Measurements from ENCODE around the gene USP3.

Gene USP3

GRCh38 chr15:63495780-63496488 lies 8.5 kb upstream of the USP3 start:
- no peak for DNase-seq (ENCODE audit: low read depth in 4 of 4, low spot score in 1 of 4)

DNA sequence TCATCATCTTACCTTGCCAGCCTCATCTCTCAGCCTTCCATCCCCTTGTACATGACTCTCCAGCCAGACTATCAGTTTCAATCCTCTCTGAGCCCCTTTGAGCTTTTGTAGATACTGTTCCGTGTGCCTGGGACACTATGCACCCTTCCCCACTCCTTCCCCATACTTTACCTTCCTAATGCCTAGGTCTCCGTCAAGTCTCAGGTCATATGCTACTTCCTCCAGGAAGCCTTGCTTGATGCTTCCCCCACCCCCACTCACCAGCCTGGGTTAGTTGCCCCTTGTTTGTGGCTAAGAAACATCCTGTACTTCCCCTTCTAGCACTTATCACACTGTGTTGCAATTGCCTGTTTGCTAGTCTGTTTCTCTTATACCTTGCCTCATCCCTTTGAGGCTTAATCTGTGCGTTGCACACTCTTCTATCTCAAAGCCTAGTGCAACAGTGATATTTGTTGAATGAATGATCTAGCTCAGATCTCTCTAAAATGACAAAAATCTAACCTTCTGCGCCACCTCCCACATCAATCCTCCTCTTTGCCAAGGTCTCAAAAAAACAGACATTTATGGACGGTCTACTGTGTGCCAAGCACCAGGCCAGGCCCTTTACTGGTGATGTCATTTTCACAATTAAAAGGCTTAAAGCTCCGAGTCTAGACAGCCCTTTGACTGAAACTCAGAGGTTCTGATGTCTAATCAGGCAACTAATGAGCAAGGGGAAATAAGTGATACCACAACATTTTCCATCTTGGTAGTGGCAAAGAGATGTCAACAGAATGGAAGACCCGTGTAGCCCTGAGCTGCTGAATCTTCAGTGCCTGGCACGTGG lies 6.5 kb upstream of the USP3 start:
- no peak for DNase-seq (ENCODE audit: low read depth in 4 of 4, low spot score in 1 of 4)

- DNase-seq (ENCODE audit: low read depth in 4 of 4, low spot score in 1 of 4), result no peak
These were observed 5.2 kb upstream of the USP3 start for GRCh38 chr15:63499175-63499549.

DNA sequence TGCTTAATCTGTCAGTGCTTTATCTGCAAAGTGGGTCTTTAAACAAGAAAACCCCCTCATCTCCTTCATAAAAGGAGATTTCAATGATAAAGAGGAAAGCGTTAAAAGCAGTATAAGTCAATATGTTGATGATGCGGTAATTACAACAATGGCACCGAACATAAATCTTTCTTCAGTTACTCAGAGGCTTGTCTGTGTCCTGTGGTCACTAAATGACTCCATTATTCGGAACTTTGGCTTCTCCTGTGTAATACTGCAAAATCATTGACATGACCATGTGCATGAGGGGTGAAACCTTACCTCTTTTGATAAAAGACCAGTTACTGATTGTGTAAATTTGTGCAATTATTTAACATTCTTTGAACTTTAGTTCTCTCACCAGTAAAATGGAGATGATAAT lies 4.8 kb upstream of the USP3 start:
- no peak for DNase-seq (ENCODE audit: low read depth in 4 of 4, low spot score in 1 of 4)

DNA sequence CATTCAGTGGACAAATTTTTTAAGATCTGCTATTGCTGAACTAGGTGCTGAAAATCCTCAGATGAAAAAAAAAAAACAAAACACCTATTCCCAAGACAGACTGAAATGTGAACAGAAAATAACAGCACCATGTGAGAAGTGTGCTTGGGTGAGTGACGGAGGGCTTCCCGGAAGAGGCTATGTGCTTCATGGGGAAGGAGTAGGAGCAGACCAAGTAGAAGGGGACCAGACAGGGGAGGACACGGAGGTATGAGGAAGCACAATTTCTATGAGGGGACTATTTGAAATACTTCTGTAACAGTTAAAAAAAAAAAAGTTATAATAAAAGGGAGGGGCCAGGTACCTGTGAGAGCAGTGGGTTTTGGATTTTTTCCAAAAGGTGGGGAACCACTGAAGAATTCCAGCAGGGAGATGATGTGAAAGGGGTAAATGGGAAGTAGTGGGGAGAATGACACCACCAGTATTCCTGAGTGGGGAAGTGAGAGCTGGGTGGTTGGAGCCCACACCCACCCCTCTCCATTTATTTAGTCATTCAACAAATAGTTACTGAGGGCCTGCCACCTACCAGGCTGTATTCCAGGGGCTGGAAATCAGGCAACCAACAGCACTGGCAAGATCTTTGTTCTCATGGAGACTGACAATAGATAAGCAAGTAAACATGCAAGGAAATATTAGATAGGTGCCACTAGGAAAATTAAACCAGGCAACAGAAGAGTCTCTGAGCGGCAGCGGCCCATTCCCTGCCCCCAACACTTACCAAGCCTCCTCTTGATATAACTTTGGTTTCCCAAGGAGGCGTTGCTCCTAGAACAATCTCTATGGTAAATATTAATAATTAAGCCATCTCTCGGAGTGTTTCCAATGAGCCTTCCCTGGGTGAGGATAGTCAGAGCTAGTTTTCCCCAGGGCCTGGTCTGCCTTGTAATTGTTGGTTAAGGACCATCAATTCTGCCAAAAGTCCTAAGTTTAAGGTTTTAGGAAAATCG lies 3.8 kb upstream of the USP3 start:
- DNase-seq (ENCODE audit: low read depth in 4 of 4, low spot score in 1 of 4), result no peak

DNA sequence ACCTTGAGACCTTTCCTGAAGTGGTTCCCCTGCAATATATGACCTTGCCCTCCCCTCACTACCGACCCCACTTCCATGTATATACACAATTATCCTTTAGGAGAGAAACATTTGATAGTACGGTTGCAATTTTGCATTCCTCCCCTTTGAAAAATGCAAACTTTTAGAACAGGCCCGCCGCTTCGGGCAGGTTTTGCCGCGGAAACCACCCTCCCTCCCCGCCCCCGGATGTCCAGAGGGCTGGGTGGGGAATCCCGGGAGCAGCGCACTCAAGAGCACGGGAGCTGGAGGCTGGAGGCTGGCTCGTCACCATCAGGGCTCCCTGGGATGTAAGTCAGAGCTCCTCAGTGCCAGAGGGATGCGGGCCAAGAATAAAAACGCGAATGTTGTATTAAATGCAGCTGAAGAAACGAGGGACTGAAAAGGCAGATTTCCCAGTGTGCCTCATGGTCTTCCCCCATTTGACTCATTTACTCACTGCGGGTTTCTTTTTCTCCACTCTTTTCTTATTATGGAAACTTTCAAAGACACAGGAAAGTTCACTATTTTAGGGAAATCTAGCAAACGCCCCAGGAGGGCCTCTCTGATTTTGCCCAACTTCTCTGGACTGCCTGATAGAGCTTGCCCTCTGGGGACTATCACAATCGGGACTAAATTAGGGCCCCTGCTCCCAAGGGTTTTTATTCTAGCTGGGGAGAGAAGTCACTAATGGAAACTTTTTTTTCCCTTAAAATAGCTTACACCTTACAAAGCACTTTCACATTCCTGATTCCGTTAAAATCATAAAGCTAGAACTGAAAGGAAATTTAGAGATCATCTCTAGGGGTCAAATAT lies 2.9 kb upstream of the USP3 start:
- no peak for DNase-seq (ENCODE audit: low read depth in 4 of 4, low spot score in 1 of 4)

GRCh38 chr15:63502137-63502766 lies 2.1 kb upstream of the USP3 start:
- DNase-seq (ENCODE audit: low read depth in 4 of 4, low spot score in 1 of 4), result no peak

- peak in 2 of 4 experiments; percentile 32 to 72 for DNase-seq (ENCODE audit: low read depth in 4 of 4, low spot score in 1 of 4)
These were observed 1.3 kb upstream of the USP3 start for GRCh38 chr15:63502843-63503738.

DNA sequence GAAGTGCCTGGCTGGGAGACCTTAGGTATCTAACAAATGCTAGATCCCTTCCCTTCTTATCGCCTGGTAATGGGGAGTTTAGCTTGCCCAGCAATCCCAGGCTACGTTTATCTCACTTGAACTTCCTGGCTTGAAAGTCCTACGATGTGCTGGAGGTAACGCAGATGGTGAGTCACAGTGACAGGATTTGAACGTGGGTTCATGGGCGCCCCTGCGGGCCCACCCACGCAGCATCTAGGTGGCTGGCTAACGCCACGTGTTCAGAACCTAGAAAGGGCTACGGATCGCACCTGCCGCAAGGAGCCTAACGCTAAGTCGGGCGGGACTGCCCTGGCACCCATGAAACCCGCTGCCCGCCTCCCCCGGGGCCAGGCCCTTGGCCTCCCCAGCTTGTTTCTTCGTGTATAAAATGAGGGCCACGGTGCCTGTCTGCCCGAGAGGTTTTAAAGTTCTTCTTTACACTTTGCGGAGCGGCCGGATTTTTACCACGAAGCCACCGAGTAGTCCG lies 600 bp upstream of the USP3 start:
- DNase-seq (ENCODE audit: low read depth in 4 of 4, low spot score in 1 of 4), result peak in 3 of 4 experiments; percentile 62 to 84 (median 78)

GRCh38 chr15:63504979-63505841 lies 817 bp downstream of the USP3 start:
- DNase-seq (ENCODE audit: low read depth in 4 of 4, low spot score in 1 of 4), result peak in 2 of 4 experiments; percentile 28 to 30

GRCh38 chr15:63505842-63506222 lies 1.4 kb downstream of the USP3 start:
- no peak for DNase-seq (ENCODE audit: low read depth in 4 of 4, low spot score in 1 of 4)

- DNase-seq (ENCODE audit: low read depth in 4 of 4, low spot score in 1 of 4), result no peak
These were observed 2.2 kb downstream of the USP3 start for GRCh38 chr15:63506537-63507035.

- no peak for DNase-seq (ENCODE audit: low read depth in 4 of 4, low spot score in 1 of 4)
These were observed 3.8 kb downstream of the USP3 start for GRCh38 chr15:63507878-63508818.

DNA sequence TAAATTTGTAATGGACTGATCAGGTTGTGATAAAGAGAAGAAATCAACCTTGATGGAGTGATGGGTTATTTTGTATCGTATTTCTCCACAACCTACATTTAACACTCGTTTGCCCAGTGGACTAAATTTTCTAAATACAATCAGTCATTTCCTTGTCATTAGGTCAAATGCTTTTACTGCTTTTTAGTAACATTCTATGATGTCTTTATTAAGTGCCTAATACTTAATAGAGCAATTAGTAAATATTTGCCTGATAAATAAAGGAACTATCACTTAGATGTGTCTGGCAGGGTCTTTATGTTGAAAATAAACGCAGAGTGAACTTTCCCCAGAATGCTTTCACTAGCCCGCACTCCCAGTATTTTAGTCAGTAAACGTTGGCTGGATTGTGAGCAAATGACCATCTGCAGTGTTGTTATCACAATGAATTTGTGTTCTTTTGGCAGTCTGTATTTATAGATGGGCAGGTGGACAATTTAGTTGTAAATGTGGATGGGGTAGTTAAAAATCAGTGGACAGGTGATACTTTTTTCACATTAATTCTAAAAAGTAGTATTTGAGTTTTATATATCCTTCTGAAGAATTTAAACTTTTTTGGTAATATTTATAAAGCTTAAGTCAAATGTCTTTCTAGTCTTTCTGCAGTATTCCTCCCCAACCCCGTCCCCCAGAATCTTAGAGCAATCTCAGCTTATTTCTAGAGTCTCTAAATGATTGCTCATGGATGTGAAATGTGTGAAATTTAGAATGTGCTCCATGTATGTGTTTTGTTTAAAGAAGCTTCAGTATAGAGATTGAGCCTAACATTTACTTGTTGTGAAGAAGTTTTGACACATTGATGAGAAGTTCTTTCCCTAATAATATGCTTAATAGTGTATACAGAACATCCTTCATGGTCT lies 4.9 kb downstream of the USP3 start:
- no peak for DNase-seq (ENCODE audit: low read depth in 4 of 4, low spot score in 1 of 4)

Measured in stimulated activated CD4-positive, alpha-beta T cell treated with anti-CD3 and anti-CD28 coated beads, Interleukin-1b, Interleukin-23, amount 100 ng/mL, for 24 hours (primary cell).